Measurements from ENCODE around the gene PPT2.
"Not testable (repeated sequence)": the region's sequence is repeated elsewhere in the genome, so short reads cannot be mapped to it uniquely, and the experiment has no call there.

PPT2 gene

GRCh38 chr6:32194388-32194787, 40.4 kb downstream of the PPT2 start:
- H3K9me3 Mint-ChIP-seq: no peaks in the 10 kb centered on the region
- H3K27ac Mint-ChIP-seq: peak overlapping the region; percentile 98
- H3K36me3 Mint-ChIP-seq: peaks cover 13% of the 10 kb centered on the region
- peak overlapping the region; percentile 98 for H3K4me3 Mint-ChIP-seq
- ATAC-seq: no peak
- peaks cover 49% of the 10 kb centered on the region for H3K4me1 Mint-ChIP-seq
- no peaks in the 10 kb centered on the region for H3K27me3 Mint-ChIP-seq

GRCh38 chr6:32194825-32195651, 41.1 kb downstream of the PPT2 start:
- H3K4me3 Mint-ChIP-seq: peak overlapping the region; percentile 98
- H3K4me1 Mint-ChIP-seq: peaks cover 48% of the 10 kb centered on the region
- H3K9me3 Mint-ChIP-seq: no peaks in the 10 kb centered on the region
- H3K27ac Mint-ChIP-seq: peak overlapping the region; percentile 98
- peaks cover 13% of the 10 kb centered on the region for H3K36me3 Mint-ChIP-seq
- no peaks in the 10 kb centered on the region for H3K27me3 Mint-ChIP-seq
- ATAC-seq: no peak

GRCh38 chr6:32195652-32195901, 41.6 kb downstream of the PPT2 start:
- no peak for ATAC-seq
- Mint-ChIP-seq H3K4me3 (peak overlapping the region; percentile 98), H3K36me3 (peaks cover 13% of the 10 kb centered on the region), H3K4me1 (peaks cover 48% of the 10 kb centered on the region), H3K9me3 (no peaks in the 10 kb centered on the region), H3K27ac (peak overlapping the region; percentile 98), H3K27me3 (no peaks in the 10 kb centered on the region)

GRCh38 chr6:32195902-32196681, 42.2 kb downstream of the PPT2 start:
- Mint-ChIP-seq H3K4me1 (peaks cover 44% of the 10 kb centered on the region), H3K4me3 (peak overlapping the region; percentile 98), H3K27ac (peak overlapping the region; percentile 98), H3K27me3 (no peaks in the 10 kb centered on the region), H3K9me3 (no peaks in the 10 kb centered on the region), H3K36me3 (peaks cover 10% of the 10 kb centered on the region)
- ATAC-seq: peak; percentile 95

GRCh38 chr6:32196682-32197616, 43.0 kb downstream of the PPT2 start:
- Mint-ChIP-seq H3K27me3 (no peaks in the 10 kb centered on the region), H3K9me3 (no peaks in the 10 kb centered on the region), H3K4me3 (peak overlapping the region; percentile 98), H3K27ac (peak overlapping the region; percentile 98), H3K36me3 (peaks cover 1% of the 10 kb centered on the region), H3K4me1 (peaks cover 39% of the 10 kb centered on the region)
- ATAC-seq: no peak

GRCh38 chr6:32198345-32198696, 44.4 kb downstream of the PPT2 start:
- H3K27me3 Mint-ChIP-seq: no peaks in the 10 kb centered on the region
- H3K36me3 Mint-ChIP-seq: no peaks in the 10 kb centered on the region
- H3K4me3 Mint-ChIP-seq: no peak overlapping the region
- no peak for ATAC-seq
- peaks cover 30% of the 10 kb centered on the region for H3K4me1 Mint-ChIP-seq
- no peaks in the 10 kb centered on the region for H3K9me3 Mint-ChIP-seq
- peak overlapping the region; percentile 98 for H3K27ac Mint-ChIP-seq

- Mint-ChIP-seq H3K4me1 (peaks cover 24% of the 10 kb centered on the region), H3K36me3 (no peaks in the 10 kb centered on the region), H3K27me3 (no peaks in the 10 kb centered on the region), H3K27ac (peak overlapping the region; percentile 98), H3K9me3 (no peaks in the 10 kb centered on the region), H3K4me3 (no peak overlapping the region)
- ATAC-seq: no peak
Measured at GRCh38 chr6:32198866-32199265, 44.9 kb downstream of the PPT2 start.

- Mint-ChIP-seq H3K4me3 (no peak overlapping the region), H3K4me1 (peaks cover 11% of the 10 kb centered on the region), H3K27me3 (no peaks in the 10 kb centered on the region), H3K9me3 (no peaks in the 10 kb centered on the region), H3K27ac (peak overlapping the region; percentile 48), H3K36me3 (no peaks in the 10 kb centered on the region)
- ATAC-seq: no peak
Measured at GRCh38 chr6:32200711-32201475, 47.0 kb downstream of the PPT2 start.

- no peaks in the 10 kb centered on the region for H3K9me3 Mint-ChIP-seq
- no peak overlapping the region for H3K27ac Mint-ChIP-seq
- H3K4me3 Mint-ChIP-seq: no peak overlapping the region
- H3K36me3 Mint-ChIP-seq: no peaks in the 10 kb centered on the region
- no peaks in the 10 kb centered on the region for H3K27me3 Mint-ChIP-seq
- peaks cover 3% of the 10 kb centered on the region for H3K4me1 Mint-ChIP-seq
- ATAC-seq: no peak
Measured at GRCh38 chr6:32202186-32202585, 48.2 kb downstream of the PPT2 start.

- H3K27me3 Mint-ChIP-seq: no peaks in the 10 kb centered on the region
- H3K36me3 Mint-ChIP-seq: no peaks in the 10 kb centered on the region
- H3K4me1 Mint-ChIP-seq: peaks cover 7% of the 10 kb centered on the region
- H3K9me3 Mint-ChIP-seq: no peaks in the 10 kb centered on the region
- no peak overlapping the region for H3K4me3 Mint-ChIP-seq
- ATAC-seq: no peak
- no peak overlapping the region for H3K27ac Mint-ChIP-seq
Measured at GRCh38 chr6:32203426-32204267, 49.7 kb downstream of the PPT2 start.

GRCh38 chr6:32204268-32204715, 50.4 kb downstream of the PPT2 start:
- Mint-ChIP-seq H3K36me3 (no peaks in the 10 kb centered on the region), H3K4me3 (no peak overlapping the region), H3K4me1 (peaks cover 7% of the 10 kb centered on the region), H3K9me3 (no peaks in the 10 kb centered on the region), H3K27ac (no peak overlapping the region), H3K27me3 (no peaks in the 10 kb centered on the region)
- ATAC-seq: no peak

- no peaks in the 10 kb centered on the region for H3K9me3 Mint-ChIP-seq
- H3K4me1 Mint-ChIP-seq: peaks cover 9% of the 10 kb centered on the region
- no peaks in the 10 kb centered on the region for H3K27me3 Mint-ChIP-seq
- H3K4me3 Mint-ChIP-seq: no peak overlapping the region
- no peak overlapping the region for H3K27ac Mint-ChIP-seq
- ATAC-seq: no peak
- H3K36me3 Mint-ChIP-seq: no peaks in the 10 kb centered on the region
Measured at GRCh38 chr6:32208996-32209395, 55.1 kb downstream of the PPT2 start.

GRCh38 chr6:32210191-32210601, 56.3 kb downstream of the PPT2 start:
- H3K4me1 Mint-ChIP-seq: peaks cover 14% of the 10 kb centered on the region
- H3K36me3 Mint-ChIP-seq: no peaks in the 10 kb centered on the region
- ATAC-seq: no peak
- no peaks in the 10 kb centered on the region for H3K9me3 Mint-ChIP-seq
- no peaks in the 10 kb centered on the region for H3K27me3 Mint-ChIP-seq
- H3K27ac Mint-ChIP-seq: no peak overlapping the region
- no peak overlapping the region for H3K4me3 Mint-ChIP-seq

GRCh38 chr6:32211432-32211831, 57.5 kb downstream of the PPT2 start:
- not testable (repeated sequence) for H3K27me3 Mint-ChIP-seq, H3K36me3 Mint-ChIP-seq, H3K4me3 Mint-ChIP-seq, ATAC-seq, H3K27ac Mint-ChIP-seq, H3K9me3 Mint-ChIP-seq
- peaks cover 14% of the 10 kb centered on the region for H3K4me1 Mint-ChIP-seq
